GM19099 (cell line): ENCODE results near the gene SPATA32.
A peak's percentile ranks its signal among the peaks of the same experiment; 100 is the strongest.

Experiments
- POLR2A ChIP-seq: IDR thresholded peaks from 3 replicates; pipeline ENCODE4 v1.6.1; 2011; ENCODE audit warnings: low read depth; ENCODE audit not compliant: insufficient read length; ENCODE audit errors: extremely low read depth

Gene SPATA32

DNA sequence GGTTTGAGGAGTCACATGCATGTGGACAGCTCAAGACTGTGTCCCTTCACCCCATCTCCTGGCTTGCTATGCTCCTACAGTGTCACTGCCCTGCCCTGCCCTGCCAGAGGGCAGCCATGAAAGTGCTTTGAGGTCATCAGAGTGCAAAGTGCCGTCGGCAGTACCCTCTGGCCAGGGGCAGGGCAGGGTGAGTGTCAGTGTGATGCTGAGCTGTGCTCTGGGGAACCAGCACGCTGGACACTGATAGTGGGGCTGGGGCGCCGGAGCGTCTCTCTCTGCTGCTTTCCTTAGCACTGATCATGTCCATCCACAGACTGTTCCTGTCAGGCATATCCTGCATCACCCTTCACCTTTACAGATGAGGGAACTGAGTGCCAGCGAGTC lies 1.6 kb upstream of the SPATA32 start:
- no peak for TF ChIP-seq POLR2A

DNA sequence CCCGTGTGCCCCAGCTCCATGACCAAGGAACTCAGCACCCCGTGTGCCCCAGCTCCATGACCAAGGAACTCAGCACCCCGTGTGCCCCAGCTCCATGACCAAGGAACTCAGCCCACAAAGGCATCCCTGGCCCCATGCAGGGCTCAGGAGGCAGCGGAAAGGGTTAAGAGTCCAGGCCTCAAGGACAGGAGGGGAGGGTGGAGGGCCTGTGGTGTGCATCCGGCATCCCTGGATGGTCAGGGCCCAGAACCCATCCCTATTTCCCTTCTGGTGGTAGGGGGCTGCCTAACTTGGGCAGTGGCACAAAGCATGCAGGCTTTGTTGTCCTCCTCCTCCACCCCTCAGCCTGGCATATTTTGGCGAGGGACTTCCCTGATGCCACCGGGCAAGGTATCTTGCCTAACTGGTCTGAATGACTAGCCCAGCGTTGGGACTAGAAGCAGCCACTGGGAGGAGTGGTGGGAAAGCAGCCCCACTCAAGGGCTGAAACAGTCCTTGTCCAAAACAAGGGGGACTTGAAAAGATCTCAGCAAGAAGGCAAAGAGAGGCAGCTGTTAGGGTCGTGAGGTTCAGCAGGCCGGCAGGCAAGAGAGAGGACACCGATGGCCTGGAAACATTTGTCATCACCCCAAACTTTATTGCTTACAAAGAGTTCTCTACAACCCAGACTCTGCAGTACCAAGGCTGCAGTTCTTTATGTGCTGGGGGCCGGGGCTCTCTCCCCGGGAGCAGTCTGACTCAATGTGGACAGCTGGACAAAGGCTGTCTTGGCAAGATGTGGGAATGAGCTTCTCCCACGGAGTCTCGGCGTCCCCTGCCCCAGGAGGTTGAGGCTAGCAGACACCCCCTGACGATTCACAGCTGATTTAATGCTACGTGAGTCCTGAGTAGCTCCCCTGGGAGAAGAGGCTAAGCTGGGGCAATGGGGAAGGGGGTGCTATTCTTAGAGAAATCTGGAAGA lies 902 bp upstream of the SPATA32 start:
- TF ChIP-seq POLR2A, result no peak

DNA sequence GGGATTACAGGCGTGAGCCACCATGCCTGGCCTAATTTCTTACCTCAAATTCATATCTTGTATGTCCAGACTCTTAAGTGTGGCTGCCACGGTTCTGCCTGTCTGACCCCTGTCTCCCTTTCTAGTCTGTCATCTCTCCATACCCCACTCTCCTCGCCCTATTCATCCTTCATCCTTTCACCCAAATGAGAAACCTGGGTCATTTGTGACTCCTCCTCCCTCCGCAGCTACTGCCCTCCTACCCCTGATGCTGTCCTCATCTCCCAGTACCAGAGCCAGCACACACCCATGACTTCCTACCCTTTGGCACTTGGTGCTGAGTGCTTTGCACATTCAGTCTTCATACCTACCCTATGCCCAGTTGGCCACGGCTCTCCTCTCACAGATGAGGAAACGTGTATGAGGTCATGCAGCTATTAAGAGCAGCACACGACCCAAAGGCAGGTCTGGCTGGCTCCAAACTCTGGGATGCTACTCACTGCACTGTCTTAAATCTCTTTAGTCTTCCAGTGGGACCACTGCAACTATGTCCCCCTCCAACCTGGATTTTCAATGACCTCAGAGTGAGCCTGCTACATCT lies 1.6 kb downstream of the SPATA32 start:
- TF ChIP-seq POLR2A, result no peak

DNA sequence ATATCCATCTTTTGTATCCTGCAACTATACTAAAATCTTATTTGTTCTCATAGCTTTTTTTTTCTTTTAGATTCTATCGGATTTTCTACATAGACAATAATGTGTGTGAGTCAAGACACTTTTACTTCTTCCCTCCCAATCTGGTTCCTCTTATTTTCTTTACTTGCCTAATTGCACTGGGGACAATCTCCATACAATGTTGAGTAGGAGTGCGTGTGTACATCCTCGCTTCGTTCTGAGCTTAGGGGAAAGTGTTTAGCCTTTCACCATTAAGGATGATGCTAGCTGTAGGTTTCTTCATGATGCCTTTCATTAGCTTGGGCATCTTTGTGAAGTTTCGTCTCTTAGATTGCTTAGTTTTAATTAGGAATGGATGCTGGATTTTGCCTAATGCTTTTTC lies 2.9 kb downstream of the SPATA32 start:
- TF ChIP-seq POLR2A, result no peak

DNA sequence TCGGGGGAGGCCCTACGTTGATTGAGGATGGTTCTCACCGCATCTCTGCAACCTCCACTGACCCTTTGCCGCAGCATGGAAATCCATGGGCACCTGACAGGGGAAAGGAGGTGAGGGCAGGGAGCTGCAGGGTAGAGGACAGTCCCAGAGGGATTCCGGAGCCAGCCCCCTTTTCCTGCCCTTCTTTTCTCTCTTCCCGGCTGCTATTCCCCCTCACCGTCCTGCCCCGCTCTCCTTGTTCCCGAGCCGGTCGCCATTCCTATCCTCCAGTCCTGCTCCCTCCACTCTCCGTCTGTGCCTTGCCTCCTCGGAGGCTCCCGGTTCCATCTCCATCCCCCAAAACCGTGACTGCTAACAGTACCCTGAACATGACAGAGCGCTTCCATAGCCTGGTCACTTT lies 4.8 kb downstream of the SPATA32 start:
- TF ChIP-seq POLR2A, result no peak

DNA sequence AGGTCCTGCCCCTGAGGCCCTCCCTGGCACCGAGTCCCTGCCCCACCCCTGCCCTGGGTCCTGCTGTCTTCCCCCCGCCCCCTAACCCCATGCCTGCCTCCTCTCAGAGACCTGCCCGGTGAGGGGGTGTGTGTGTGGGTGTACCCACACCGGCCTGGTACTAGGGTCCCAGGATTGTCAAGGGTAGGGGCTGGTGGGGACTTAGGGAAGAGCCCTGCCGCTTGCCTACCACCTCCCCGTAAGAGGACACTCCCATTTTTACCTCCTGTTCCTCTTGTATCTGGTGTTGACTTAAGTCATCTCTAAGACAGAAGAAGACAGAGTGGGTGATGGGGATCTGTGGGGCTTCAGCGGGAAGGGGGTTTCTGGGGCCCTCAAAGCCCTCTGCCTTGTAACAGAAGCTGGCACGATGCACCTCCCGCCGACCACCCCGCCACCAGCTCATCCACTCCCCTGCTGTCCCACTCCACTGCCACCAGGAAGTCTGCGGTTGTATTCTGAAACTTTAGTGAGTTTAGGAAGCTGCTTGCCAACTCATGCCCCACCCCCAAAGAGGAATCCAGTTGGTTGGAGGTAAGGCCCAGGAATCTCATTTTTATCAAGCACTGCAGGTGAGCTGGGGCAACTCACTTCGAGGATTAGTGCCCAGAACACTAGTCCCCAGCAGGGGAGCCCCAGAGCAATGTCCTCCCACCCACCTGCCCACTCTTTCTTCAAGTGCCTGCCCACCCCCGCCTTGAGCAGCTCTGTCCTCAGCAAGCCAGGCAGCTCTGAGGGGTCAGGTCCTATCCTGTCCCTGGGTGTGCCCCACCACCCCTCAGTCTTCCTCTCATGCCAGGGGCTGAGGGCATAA lies 5.6 kb downstream of the SPATA32 start:
- TF ChIP-seq POLR2A, result no peak

DNA sequence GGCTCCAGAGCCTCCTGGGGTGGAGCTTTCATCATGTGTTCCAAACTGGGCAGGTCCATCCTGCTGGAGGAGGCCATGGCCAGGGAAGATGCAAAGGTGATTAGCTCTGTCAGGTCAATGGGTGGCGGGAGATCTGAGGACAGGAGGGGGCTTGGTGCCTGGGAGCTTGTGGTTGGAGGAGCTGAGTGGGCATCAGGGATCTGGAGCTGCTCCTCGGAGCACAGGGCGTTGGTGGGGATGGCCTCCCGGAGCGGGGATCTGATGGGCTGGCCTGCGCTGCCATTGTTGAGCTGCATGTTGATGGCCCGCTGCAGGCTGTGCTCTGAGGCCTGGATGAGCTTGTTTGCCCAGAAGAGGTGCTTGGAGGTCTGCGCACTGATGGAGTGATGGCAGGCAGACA lies 6.5 kb downstream of the SPATA32 start:
- no peak for TF ChIP-seq POLR2A

DNA sequence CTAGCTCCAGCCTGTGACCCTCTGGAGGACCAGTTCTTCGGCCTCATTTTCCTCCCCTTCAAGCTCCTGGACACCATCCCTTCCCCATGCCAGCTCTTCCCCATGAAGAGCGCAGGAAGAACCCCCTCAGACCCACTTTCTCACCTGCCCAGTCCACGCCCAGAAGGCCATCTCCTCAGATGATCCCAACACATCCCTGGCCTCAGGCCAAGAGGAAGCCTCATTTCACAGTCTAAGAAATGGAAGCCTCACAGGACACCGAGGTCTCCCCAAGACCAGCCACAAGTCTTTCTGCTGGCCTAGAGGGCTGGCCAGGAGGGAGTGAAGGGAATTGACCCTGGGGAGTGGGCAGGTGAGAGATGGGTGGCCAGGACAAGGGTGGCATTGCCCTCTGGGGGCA lies 8.0 kb downstream of the SPATA32 start:
- TF ChIP-seq POLR2A, result no peak

DNA sequence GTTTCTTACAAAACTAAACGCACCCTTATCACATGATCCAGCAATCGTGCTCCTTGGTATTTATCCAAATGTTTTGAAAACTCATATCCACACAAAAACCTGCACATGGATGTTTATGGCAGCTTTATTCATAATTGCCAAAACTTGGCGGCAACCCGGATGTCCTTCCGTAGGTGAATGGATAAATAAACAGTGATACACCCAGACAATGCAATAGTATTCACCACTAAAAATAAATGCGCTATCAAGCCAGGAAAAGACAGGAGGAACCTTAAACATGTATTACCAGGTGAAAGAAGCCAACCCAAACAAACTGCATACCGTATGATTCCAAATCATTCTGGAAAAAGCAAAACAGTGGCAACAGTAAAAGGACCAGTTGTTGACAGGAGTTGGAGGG lies 10.0 kb downstream of the SPATA32 start:
- no peak for TF ChIP-seq POLR2A

DNA sequence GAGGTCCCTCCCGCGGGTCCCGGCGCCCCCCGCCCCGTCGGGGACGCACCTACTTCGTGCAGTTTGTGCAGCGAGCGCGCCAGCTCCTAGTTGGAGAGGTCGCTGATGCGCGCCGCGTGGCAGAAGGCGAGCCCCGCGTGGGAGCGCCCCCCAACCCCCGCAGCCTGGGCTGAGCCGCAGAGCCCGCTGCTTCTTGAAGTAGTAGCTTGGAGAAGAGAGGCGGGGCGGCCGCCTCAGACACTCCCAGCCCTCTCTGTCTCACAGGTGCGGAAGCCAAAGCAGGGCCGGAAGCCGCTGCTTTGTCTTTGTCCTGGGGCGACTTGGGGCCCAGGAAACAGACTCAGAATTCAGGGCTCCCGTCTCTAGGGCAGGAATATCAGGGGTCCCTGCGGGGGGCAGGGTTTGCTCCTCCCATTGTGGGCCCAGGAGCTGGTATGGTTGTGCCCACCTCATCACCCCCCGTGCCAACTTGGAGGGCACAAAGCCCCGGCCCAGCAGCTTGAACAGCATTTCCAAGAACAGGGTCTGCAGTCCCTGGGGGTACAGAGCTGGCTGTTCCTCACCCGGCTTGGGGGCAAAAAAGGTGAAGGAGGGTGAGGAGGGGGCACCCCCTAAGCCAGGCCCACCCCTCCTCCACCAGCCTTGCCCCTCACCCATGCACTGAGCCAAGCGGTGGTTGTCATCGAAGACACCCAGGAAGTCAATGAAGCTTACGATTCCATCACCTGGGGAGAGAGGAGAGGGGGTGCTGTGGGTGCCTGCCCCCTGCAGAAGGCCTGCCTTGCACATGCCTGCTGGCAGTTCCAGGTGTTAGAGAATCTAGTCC lies 13.5 kb downstream of the SPATA32 start:
- no peak for TF ChIP-seq POLR2A

DNA sequence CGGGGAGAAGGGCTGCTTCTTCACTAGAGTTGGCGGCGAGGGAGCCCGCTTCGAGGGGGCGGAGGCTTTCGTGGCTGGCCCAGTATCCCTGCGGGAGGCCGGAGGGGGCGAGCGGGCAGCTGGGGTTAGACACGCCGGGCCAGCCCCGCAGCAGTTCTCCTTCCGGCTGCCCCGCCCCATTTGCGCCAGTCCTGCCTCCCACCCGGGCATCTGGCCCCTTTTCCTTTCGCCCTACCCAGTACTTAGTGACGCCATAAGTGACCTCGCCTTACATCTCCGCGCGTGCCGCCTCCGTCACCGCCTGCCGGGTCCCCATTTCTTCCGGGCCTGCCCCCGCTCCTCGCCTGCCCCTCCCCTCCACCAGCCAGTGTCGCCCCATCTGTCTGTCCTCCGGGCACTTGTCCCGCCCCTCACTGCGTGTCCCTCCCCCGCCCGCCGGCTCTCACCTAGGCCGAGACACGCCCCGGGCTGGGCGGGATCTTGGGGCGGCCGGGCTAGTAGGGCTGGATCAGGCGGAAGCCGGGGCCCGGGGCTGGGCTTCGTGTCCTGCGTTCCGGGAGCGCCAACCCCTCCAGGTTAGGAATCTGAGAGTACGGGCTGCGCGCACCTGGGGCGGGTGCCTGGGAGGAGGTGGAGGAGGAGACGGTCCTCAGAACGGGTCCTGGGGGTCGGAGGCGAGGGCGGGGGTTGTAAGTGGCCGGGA lies 14.3 kb downstream of the SPATA32 start:
- peak; percentile 53 for TF ChIP-seq POLR2A

DNA sequence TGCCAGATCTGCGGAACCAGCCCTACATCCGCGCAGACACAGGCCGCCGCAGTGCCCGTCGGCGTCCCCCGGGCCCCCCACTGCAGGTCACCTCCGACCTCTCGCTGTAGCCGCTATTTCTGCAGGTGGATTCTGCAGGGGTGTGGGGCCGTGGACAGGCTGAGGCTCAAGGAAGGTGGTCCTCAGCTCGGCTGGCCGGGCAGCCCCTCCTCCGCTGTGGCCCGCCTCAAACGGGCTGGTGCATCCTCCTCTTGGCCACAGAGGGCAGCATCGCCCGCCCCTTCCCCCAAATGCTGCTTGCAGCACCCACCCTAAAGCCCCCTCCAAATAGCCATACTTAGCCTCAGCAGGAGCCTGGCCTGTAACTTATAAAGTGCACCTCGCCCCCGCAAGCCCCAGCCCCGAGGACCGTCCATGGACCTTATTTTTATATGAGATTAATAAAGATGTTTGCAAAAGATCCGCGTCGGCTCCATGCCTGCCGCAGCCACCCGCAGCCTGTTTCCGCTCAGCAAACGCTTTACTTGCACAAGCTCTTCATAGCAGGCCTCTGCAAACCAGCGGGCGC lies 14.9 kb downstream of the SPATA32 start:
- no peak for TF ChIP-seq POLR2A

DNA sequence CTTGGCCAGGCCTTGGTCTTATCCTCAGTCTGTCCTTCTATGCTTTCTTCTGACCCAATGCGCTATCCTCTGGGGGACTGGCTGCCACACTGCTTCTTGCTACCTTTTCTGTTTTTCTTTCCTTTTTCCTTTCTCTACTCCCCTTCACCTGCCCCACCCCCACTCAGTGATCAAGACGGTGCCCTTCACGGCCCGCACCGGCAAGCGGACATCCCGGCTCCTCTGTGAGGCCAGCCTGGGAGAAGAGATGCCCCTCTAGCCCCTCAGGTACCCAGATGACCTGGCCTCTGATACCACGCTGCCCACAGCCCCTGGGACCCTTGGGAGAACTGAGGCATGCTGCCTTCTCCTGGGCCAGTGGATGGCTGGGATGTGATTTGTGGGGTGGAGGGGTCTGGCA lies 15.6 kb downstream of the SPATA32 start:
- TF ChIP-seq POLR2A, result no peak
